GM23338 (cell line): Measurements from ENCODE around the gene NR2C2AP.

Experiments
- CREB1 ChIP-seq: fragments of 250-450 bp; sonication (Bioruptor Pico); IDR thresholded peaks from 2 replicates; pipeline ENCODE4 v1.5.0; 2020; ENCODE audit warnings: low read depth, mild to moderate bottlenecking, moderate library complexity
- EZH2 ChIP-seq: fragments of 200-600 bp; sonication (generic); IDR thresholded peaks from one replicate; pipeline ENCODE4 v1.8.0; 2017; ENCODE audit warnings: antibody characterized with exemption, mild to moderate bottlenecking, low read depth; ENCODE audit not compliant: unreplicated experiment
- EZH2phosphoT487 ChIP-seq: fragments of 200-600 bp; sonication (generic); IDR thresholded peaks from one replicate; pipeline ENCODE4 v1.8.1; 2018; ENCODE audit warnings: antibody characterized with exemption; ENCODE audit not compliant: unreplicated experiment
- POLR2AphosphoS5 ChIP-seq: IDR thresholded peaks from 2 replicates; pipeline ENCODE4 v1.6.1; 2016; ENCODE audit warnings: antibody characterized with exemption, low read depth
- STAT1 ChIP-seq: IDR thresholded peaks from one replicate; pipeline ENCODE4 v1.6.1; 2016; ENCODE audit warnings: antibody characterized with exemption; ENCODE audit not compliant: unreplicated experiment
- TF ChIP-seq, protein P1 (sequence below), 2 experiments: fragments of 200-600 bp in 1 of 2; sonication (generic) in 1 of 2; conservative IDR thresholded peaks; 2 replicates each; pipeline versions ENCODE4 v1.5.1 to v1.6.1; 2016 to 2017; ENCODE audit warnings: antibody characterized with exemption in 2 of 2, low read depth in 2 of 2, mild to moderate bottlenecking in 2 of 2, moderate library complexity in 1 of 2
- TF ChIP-seq, protein P2 (sequence below): IDR thresholded peaks from one replicate; pipeline ENCODE4 v1.6.1; 2018; ENCODE audit warnings: antibody characterized with exemption; ENCODE audit not compliant: unreplicated experiment

DNA sequence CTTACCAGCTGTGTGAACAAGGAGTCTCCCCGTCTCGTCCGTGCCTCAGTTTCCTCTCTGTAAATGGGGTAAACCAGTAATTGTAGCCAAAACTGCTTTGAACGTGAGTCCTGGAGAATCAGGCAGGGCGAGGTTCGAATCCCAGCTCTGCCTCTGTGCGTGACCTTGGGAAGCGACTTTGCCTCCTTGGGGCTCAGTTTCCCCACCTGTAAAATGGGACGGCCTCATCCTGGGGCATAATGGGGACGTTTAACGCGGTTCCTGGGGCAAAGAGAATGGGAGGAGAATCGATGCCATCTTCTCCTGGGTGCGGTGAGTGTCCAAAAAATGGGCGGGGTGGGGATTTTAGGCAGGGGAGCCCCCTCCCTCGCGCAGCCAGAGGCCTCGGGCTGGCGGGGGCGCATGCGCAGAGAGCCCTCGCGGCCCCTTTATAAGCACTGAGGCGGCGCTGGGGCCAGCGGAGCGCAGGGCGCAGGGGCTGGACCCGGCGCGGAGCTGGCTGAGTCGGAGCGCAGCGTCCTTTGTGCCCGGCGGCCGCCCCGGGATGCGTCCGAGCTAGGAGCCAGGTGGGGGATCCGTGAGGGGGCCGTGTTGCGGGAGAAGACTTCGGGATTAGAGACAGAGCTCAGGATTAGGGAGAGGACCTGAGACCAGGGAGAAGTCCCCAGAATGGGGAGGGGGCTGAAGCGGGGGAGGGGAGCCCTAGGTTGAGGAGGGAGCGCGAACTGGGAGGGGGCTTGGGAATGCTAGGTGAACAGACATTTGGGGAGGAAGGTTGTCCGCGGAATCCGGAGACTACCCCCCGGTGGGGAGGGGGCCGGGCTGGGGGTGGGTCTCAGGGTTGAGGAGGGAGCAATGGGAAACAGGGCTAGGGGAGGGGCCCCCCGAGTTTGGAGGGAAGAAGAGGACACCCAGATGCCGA is 8.5 kb upstream of the NR2C2AP start, which contains the start of gene NCAN:
- TF ChIP-seq, protein P1, sequence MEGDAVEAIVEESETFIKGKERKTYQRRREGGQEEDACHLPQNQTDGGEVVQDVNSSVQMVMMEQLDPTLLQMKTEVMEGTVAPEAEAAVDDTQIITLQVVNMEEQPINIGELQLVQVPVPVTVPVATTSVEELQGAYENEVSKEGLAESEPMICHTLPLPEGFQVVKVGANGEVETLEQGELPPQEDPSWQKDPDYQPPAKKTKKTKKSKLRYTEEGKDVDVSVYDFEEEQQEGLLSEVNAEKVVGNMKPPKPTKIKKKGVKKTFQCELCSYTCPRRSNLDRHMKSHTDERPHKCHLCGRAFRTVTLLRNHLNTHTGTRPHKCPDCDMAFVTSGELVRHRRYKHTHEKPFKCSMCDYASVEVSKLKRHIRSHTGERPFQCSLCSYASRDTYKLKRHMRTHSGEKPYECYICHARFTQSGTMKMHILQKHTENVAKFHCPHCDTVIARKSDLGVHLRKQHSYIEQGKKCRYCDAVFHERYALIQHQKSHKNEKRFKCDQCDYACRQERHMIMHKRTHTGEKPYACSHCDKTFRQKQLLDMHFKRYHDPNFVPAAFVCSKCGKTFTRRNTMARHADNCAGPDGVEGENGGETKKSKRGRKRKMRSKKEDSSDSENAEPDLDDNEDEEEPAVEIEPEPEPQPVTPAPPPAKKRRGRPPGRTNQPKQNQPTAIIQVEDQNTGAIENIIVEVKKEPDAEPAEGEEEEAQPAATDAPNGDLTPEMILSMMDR (conservative IDR thresholded peaks at IDR 0.05; ENCODE audit: low read depth in 2 of 2): no peak
- no peak for TF ChIP-seq EZH2phosphoT487
- no peak for TF ChIP-seq CREB1 (CRISPR knock-in tag)
- no peak for TF ChIP-seq EZH2
- TF ChIP-seq, protein P2, sequence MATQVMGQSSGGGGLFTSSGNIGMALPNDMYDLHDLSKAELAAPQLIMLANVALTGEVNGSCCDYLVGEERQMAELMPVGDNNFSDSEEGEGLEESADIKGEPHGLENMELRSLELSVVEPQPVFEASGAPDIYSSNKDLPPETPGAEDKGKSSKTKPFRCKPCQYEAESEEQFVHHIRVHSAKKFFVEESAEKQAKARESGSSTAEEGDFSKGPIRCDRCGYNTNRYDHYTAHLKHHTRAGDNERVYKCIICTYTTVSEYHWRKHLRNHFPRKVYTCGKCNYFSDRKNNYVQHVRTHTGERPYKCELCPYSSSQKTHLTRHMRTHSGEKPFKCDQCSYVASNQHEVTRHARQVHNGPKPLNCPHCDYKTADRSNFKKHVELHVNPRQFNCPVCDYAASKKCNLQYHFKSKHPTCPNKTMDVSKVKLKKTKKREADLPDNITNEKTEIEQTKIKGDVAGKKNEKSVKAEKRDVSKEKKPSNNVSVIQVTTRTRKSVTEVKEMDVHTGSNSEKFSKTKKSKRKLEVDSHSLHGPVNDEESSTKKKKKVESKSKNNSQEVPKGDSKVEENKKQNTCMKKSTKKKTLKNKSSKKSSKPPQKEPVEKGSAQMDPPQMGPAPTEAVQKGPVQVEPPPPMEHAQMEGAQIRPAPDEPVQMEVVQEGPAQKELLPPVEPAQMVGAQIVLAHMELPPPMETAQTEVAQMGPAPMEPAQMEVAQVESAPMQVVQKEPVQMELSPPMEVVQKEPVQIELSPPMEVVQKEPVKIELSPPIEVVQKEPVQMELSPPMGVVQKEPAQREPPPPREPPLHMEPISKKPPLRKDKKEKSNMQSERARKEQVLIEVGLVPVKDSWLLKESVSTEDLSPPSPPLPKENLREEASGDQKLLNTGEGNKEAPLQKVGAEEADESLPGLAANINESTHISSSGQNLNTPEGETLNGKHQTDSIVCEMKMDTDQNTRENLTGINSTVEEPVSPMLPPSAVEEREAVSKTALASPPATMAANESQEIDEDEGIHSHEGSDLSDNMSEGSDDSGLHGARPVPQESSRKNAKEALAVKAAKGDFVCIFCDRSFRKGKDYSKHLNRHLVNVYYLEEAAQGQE: no peak
- TF ChIP-seq STAT1: no peak
- TF ChIP-seq POLR2AphosphoS5: peak; percentile 66
